Osteoblast (primary cell): ENCODE measurements around the gene SHB. TPM values are rescaled to one million over a fixed set of nuclear protein-coding genes. Genes with fewer than 3 reads are reported as not detected.

Experiments used
- DNase-seq: peaks from one replicate; pipeline ENCODE4 v3.0.0; 2011; ENCODE audit warnings: low spot score, mixed read lengths; ENCODE audit not compliant: insufficient read length; ENCODE audit errors: missing footprints
- H2AFZ ChIP-seq: 2 replicates; pipeline ENCODE4 v1.6.0; 2011; ENCODE audit warnings: mild to moderate bottlenecking, low read length
- H3K27ac ChIP-seq: 2 replicates; pipeline ENCODE4 v1.5.1; 2011; ENCODE audit warnings: mild to moderate bottlenecking, low read depth, low read length, moderate library complexity
- H3K27me3 ChIP-seq: 2 replicates; pipeline ENCODE4 v1.6.0; 2012; ENCODE audit warnings: mild to moderate bottlenecking, control low read depth, inconsistent platforms, low read length, moderate library complexity; ENCODE audit not compliant: insufficient read depth
- H3K36me3 ChIP-seq: 2 replicates; pipeline ENCODE4 v1.5.1; 2011; ENCODE audit warnings: mild to moderate bottlenecking, low read length, control low read depth, moderate library complexity; ENCODE audit not compliant: insufficient read depth
- H3K4me1 ChIP-seq: 2 replicates; pipeline ENCODE4 v1.5.1; 2011; ENCODE audit warnings: mild to moderate bottlenecking, low read length, control low read depth, moderate library complexity; ENCODE audit not compliant: insufficient read depth
- H3K4me2 ChIP-seq: 2 replicates; pipeline ENCODE4 v1.6.0; 2011; ENCODE audit warnings: mild to moderate bottlenecking, low read length; ENCODE audit not compliant: insufficient read depth
- H3K4me3 ChIP-seq: fragments of 200-600 bp; sonication (generic); 3 replicates; pipeline ENCODE4 v1.5.1; 2012; ENCODE audit warnings: mild to moderate bottlenecking, low read length, inconsistent platforms; ENCODE audit not compliant: insufficient read depth
- H3K79me2 ChIP-seq: 2 replicates; pipeline ENCODE4 v1.6.0; 2012; ENCODE audit warnings: mild to moderate bottlenecking, low read length, control low read depth, inconsistent platforms; ENCODE audit not compliant: insufficient read depth
- H3K9me3 ChIP-seq: 2 replicates; pipeline ENCODE4 v1.5.1; 2011; ENCODE audit warnings: low read depth, low read length, control low read depth
- H4K20me1 ChIP-seq: 2 replicates; pipeline ENCODE4 v1.6.0; 2012; ENCODE audit warnings: mild to moderate bottlenecking, low read length, control low read depth; ENCODE audit not compliant: insufficient read depth
- CTCF ChIP-seq: IDR thresholded peaks from 2 replicates; pipeline ENCODE4 v1.5.1; 2011; ENCODE audit warnings: mild to moderate bottlenecking, low read depth, low read length, moderate library complexity; ENCODE audit errors: extremely low read depth
- total RNA-seq: library from RNA; depleted of rRNA; stranded (reverse); fragments of >200 nt; gene quantifications from 2 replicates; pipeline ENCODE4 v1.2.3, GENCODE V29; 2012

Gene SHB
- total RNA-seq, 1 donor: 9.4 TPM

GRCh38 chr9:37944266-37944650 is 124.8 kb downstream of the SHB start:
- H3K4me3 ChIP-seq: no peak overlapping the region
- H3K4me1 ChIP-seq: peaks cover 40% of the 10 kb centered on the region
- peak overlapping the region; percentile 16 for H3K4me2 ChIP-seq
- no peaks in the 10 kb centered on the region for H3K79me2 ChIP-seq
- peak overlapping the region; percentile 59 for H3K27ac ChIP-seq
- H4K20me1 ChIP-seq: peaks cover 10% of the 10 kb centered on the region
- no peak for TF ChIP-seq CTCF
- H3K27me3 ChIP-seq: no peaks in the 10 kb centered on the region
- H2AFZ ChIP-seq: no peak overlapping the region
- H3K9me3 ChIP-seq: no peaks in the 10 kb centered on the region
- DNase-seq: peak; percentile 71
- no peaks in the 10 kb centered on the region for H3K36me3 ChIP-seq

DNA sequence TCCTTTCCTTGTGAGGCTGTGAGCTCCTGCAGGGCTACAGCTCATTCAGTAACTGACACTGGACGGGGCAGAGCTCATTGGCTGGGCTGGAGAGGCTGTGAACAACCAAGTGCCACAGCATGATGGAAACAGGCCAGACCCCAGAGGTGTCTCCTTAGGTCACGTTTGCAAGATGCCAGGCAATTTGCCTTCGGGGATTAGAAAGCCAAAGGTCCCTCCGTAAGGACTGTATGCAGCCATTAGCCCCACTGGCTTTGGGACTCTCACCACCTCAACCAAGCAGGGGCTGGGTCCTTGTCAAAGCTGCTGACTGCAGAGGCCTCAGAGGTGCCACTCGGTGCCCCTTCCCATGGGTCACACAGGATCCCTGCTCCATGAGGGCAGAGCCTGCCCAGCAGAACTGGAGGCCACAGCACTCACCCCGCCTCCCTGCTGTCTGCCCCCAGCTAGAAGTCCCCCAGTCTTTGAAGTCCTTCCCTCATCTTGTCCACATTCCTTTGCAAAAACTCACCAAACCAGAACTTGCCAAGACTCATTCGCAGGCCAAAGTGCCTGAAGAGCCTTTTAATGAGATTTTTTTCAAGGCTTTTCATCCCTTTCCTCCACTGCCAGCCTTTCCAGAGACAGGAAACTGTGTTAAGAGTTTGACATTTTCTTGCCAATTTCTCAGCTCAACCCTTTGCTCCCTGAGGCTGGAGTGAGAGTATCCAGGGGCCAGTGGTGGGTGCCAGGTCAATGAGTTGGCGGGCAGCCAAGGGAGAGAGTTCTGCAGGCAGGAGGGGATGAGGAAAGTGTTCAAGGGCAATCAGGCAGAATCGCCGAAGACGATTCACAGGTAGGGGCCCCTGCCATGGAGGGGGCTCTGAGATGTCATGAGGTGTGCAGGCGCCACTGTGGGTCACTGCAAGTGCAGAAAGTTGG is 125.4 kb downstream of the SHB start:
- H3K36me3 ChIP-seq: no peaks in the 10 kb centered on the region
- no peaks in the 10 kb centered on the region for H3K79me2 ChIP-seq

DNA sequence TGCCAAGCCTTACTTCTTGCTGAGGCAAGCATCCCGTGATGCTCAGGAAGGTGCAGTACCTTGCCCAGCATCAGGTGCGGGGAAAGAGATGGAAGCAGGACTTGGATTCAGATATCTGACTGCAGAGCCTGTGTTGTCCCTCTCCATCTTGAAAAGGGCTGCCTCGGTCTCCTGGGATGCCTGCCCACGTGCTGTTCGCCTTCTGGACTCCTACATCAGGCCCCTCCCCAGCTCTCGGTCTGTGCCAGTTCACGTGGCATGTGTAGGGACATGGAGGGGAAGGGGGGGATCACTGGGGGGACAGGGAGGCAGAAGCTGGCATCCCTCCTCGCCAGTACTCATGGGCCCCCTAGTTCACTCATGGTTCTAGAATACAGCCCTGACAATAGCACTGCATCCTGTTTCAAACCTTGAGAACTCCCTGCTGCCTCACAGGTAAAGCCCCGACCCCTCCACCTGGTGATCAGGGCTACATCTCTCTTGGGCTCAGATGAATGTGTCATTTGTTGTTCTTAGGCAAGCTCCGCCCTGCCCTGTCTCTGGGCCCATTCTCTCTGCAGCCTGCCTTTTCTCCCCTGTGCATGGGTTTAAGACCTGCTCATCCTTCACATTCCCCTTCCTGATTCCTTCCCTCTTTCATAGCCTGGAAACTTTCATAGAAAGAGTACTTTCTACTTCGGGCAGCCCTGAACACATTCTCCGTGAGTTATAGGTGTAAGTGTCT is 126.2 kb downstream of the SHB start:
- Histone ChIP-seq H3K27me3 (no peaks in the 10 kb centered on the region), H3K9me3 (no peaks in the 10 kb centered on the region), H3K4me3 (no peak overlapping the region), H3K27ac (peak overlapping the region; percentile 59), H3K4me1 (peaks cover 53% of the 10 kb centered on the region), H2AFZ (no peak overlapping the region), H3K79me2 (no peaks in the 10 kb centered on the region), H3K36me3 (no peaks in the 10 kb centered on the region), H4K20me1 (peaks cover 10% of the 10 kb centered on the region), H3K4me2 (no peak overlapping the region)
- DNase-seq: peak; percentile 70
- no peak for TF ChIP-seq CTCF

More for the DNA sequence above, 125.4 kb downstream of the SHB start:
- Histone ChIP-seq H2AFZ (no peak overlapping the region), H3K4me2 (peak overlapping the region; percentile 16), H4K20me1 (peaks cover 10% of the 10 kb centered on the region), H3K27ac (peak overlapping the region; percentile 59), H3K4me1 (peaks cover 47% of the 10 kb centered on the region), H3K9me3 (no peaks in the 10 kb centered on the region), H3K27me3 (no peaks in the 10 kb centered on the region), H3K4me3 (no peak overlapping the region)
- no peak for TF ChIP-seq CTCF
- peak; percentile 93 for DNase-seq

- no peaks in the 10 kb centered on the region for H3K27me3 ChIP-seq
- H3K79me2 ChIP-seq: no peaks in the 10 kb centered on the region
- no peak overlapping the region for H3K4me2 ChIP-seq
- peaks cover 10% of the 10 kb centered on the region for H4K20me1 ChIP-seq
- peaks cover 66% of the 10 kb centered on the region for H3K4me1 ChIP-seq
- DNase-seq: no peak
- no peak overlapping the region for H3K27ac ChIP-seq
- no peaks in the 10 kb centered on the region for H3K9me3 ChIP-seq
- H3K4me3 ChIP-seq: no peak overlapping the region
- H2AFZ ChIP-seq: no peak overlapping the region
- H3K36me3 ChIP-seq: no peaks in the 10 kb centered on the region
- TF ChIP-seq CTCF: no peak
These were observed 127.8 kb downstream of the SHB start for GRCh38 chr9:37941253-37941652.
